ENCODE measurements around the gene MTR. TPM values are rescaled to one million over a fixed set of nuclear protein-coding genes. Genes with fewer than 3 reads are reported as not detected.

MTR gene
- total and polyA plus RNA-seq, 2 donors (not counting 1 experiment from before 2014, with no cell fraction given), result 9.9 to 49.1 TPM

- Mint-ChIP-seq H3K4me3 (no peak overlapping the region), H3K27ac (no peak overlapping the region), H3K27me3 (peaks cover 7% of the 10 kb centered on the region), H3K4me1 (peaks cover 2% of the 10 kb centered on the region), H3K9me3 (ENCODE audit: insufficient read depth) (no peaks in the 10 kb centered on the region)
- Histone ChIP-seq H3K9me3 (ENCODE audit: control extremely low read depth in 1 of 3, control insufficient read depth in 2 of 3, insufficient read depth in 1 of 3, low read length in 2 of 3) (no peaks in the 10 kb centered on the region), H3K27ac (ENCODE audit: low read length in 2 of 2) (no peak overlapping the region), H3K27me3 (replicated peaks in 1 of 4; ENCODE audit: control extremely low read depth in 1 of 4, control insufficient read depth in 3 of 4, insufficient read depth in 4 of 4, low read length in 3 of 4) (no peaks in the 10 kb centered on the region), H3K79me2 (ENCODE audit: control insufficient read depth, insufficient read depth, low read length) (no peaks in the 10 kb centered on the region), H3K4me1 (ENCODE audit: control insufficient read depth in 2 of 2, insufficient read depth in 2 of 2, low read length in 2 of 2) (no peaks in the 10 kb centered on the region), H3K4me2 (replicated peaks; ENCODE audit: low read depth, low read length, poor library complexity, severe bottlenecking) (no peak overlapping the region), H4K20me1 (ENCODE audit: control insufficient read depth, insufficient read depth, low read length, poor library complexity, severe bottlenecking) (no peaks in the 10 kb centered on the region), H3K36me3 (replicated peaks in 1 of 2; ENCODE audit: control extremely low read depth in 1 of 2, control insufficient read depth in 1 of 2, extremely low read depth in 1 of 2, insufficient read depth in 2 of 2, low read length in 1 of 2) (no peaks in the 10 kb centered on the region), H3K9ac (ENCODE audit: low read length) (no peak overlapping the region), H2AFZ (ENCODE audit: insufficient read depth, low read depth, low read length, poor library complexity, severe bottlenecking) (no peak overlapping the region), H3K4me3 (ENCODE audit: control extremely low read depth in 1 of 5, extremely low read depth in 1 of 5, insufficient read depth in 1 of 5, low read depth in 2 of 5, low read length in 4 of 5) (no peak overlapping the region)
- DNase-seq (no peak), ATAC-seq (ENCODE audit: low read depth) (no peak)
- CTCF ChIA-PET, result no interaction called here
- intact Hi-C loops (cut with micrococcal nuclease), result no loop called here
- POLR2A ChIA-PET, result no interaction called here
- 100% methylated on average over 4 of the region's 5 CpGs for WGBS (ENCODE audit: insufficient coverage)
- TF ChIP-seq, protein P1, sequence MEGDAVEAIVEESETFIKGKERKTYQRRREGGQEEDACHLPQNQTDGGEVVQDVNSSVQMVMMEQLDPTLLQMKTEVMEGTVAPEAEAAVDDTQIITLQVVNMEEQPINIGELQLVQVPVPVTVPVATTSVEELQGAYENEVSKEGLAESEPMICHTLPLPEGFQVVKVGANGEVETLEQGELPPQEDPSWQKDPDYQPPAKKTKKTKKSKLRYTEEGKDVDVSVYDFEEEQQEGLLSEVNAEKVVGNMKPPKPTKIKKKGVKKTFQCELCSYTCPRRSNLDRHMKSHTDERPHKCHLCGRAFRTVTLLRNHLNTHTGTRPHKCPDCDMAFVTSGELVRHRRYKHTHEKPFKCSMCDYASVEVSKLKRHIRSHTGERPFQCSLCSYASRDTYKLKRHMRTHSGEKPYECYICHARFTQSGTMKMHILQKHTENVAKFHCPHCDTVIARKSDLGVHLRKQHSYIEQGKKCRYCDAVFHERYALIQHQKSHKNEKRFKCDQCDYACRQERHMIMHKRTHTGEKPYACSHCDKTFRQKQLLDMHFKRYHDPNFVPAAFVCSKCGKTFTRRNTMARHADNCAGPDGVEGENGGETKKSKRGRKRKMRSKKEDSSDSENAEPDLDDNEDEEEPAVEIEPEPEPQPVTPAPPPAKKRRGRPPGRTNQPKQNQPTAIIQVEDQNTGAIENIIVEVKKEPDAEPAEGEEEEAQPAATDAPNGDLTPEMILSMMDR (IDR thresholded peaks at IDR 0.05), result no peak
- TF ChIP-seq EZH2 (IDR thresholded peaks at IDR 0.05; ENCODE audit: borderline replicate concordance, insufficient read depth, low read depth, low read length, poor library complexity, severe bottlenecking), result no peak
Observed at GRCh38 chr1:236761397-236762132, 33.5 kb upstream of the MTR start.

DNA sequence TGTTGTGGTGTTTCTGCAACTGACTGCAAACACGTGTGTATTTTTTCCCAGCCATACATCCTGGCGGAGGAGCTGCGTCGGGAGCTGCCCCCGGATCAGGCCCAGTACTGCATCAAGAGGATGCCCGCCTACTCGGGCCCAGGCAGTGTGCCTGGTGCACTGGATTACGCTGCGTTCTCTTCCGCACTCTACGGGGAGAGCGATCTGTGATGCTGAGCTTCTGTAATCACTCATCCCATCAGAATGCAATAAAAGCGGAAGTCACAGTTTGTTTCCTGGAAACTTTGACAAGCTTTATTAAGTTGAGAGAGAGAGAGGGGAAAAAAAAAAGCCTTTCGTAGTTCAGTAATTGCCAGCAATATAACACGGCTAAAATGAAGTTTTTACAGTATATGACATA lies 32.7 kb upstream of the MTR start:
- Histone ChIP-seq H3K4me1 (ENCODE audit: control insufficient read depth in 2 of 2, insufficient read depth in 2 of 2, low read length in 2 of 2) (no peaks in the 10 kb centered on the region), H3K79me2 (ENCODE audit: control insufficient read depth, insufficient read depth, low read length) (no peaks in the 10 kb centered on the region), H3K9ac (ENCODE audit: low read length) (no peak overlapping the region), H3K4me2 (replicated peaks; ENCODE audit: low read depth, low read length, poor library complexity, severe bottlenecking) (no peak overlapping the region), H3K4me3 (ENCODE audit: control extremely low read depth in 1 of 5, extremely low read depth in 1 of 5, insufficient read depth in 1 of 5, low read depth in 2 of 5, low read length in 4 of 5) (no peak overlapping the region), H3K36me3 (replicated peaks in 1 of 2; ENCODE audit: control extremely low read depth in 1 of 2, control insufficient read depth in 1 of 2, extremely low read depth in 1 of 2, insufficient read depth in 2 of 2, low read length in 1 of 2) (no peaks in the 10 kb centered on the region), H2AFZ (ENCODE audit: insufficient read depth, low read depth, low read length, poor library complexity, severe bottlenecking) (no peak overlapping the region), H3K9me3 (ENCODE audit: control extremely low read depth in 1 of 3, control insufficient read depth in 2 of 3, insufficient read depth in 1 of 3, low read length in 2 of 3) (no peaks in the 10 kb centered on the region), H4K20me1 (ENCODE audit: control insufficient read depth, insufficient read depth, low read length, poor library complexity, severe bottlenecking) (no peaks in the 10 kb centered on the region), H3K27ac (ENCODE audit: low read length in 2 of 2) (no peak overlapping the region), H3K27me3 (replicated peaks in 1 of 4; ENCODE audit: control extremely low read depth in 1 of 4, control insufficient read depth in 3 of 4, insufficient read depth in 4 of 4, low read length in 3 of 4) (no peaks in the 10 kb centered on the region)
- no peak overlapping the region for H3K4me3 Mint-ChIP-seq
- peaks cover 7% of the 10 kb centered on the region for H3K27me3 Mint-ChIP-seq
- ChIA-PET POLR2A (no interaction called here), CTCF (no interaction called here)
- DNase-seq (no peak), ATAC-seq (ENCODE audit: low read depth) (no peak)
- WGBS (ENCODE audit: insufficient coverage), result 69% methylated on average over 9 of the region's 15 CpGs
- intact Hi-C loops (cut with micrococcal nuclease), result no loop called here
- H3K27ac Mint-ChIP-seq, result no peak overlapping the region
- H3K4me1 Mint-ChIP-seq, result peaks cover 2% of the 10 kb centered on the region
- H3K9me3 Mint-ChIP-seq (ENCODE audit: insufficient read depth), result no peaks in the 10 kb centered on the region
- no peak for TF ChIP-seq EZH2 (IDR thresholded peaks at IDR 0.05; ENCODE audit: borderline replicate concordance, insufficient read depth, low read depth, low read length, poor library complexity, severe bottlenecking)
- TF ChIP-seq, protein P1 (IDR thresholded peaks at IDR 0.05), result no peak
